ENCODE data around the gene RALGAPA2. TPM values are rescaled to one million over a fixed set of nuclear protein-coding genes. Genes with fewer than 3 reads are reported as not detected.

The RALGAPA2 gene
- total RNA-seq, 1 donor from 2014 or later: 15.7 TPM

DNA sequence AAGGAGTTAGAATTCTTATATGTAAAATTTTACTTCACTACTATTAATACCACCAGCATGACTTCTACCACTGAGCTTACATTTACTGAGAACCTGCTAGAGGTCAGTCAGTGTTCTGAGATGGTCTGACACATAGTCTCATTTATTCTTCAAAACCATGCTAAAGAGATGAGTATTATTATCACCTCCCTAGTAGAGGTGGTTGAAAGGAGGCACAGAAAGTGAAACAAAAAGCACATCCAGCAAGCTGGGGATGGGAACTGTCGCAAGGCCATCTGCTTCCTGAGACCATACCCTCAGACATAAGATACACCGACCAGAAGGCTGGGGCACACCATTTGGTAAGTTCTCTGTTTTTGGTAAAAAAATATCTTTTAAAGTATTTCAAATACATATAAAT is 206.9 kb downstream of the RALGAPA2 start:
- Histone ChIP-seq H3K9me3 (ENCODE audit: control insufficient read depth in 3 of 3, low read length in 3 of 3) (no peaks in the 10 kb centered on the region), H3K4me1 (ENCODE audit: control insufficient read depth in 3 of 3, insufficient read depth in 3 of 3, low read length in 3 of 3) (no peaks in the 10 kb centered on the region), H3K27ac (ENCODE audit: low read depth, low read length) (no peak overlapping the region), H3K27me3 (ENCODE audit: control insufficient read depth in 3 of 3, insufficient read depth in 3 of 3, low read length in 3 of 3) (no peaks in the 10 kb centered on the region), H3K4me3 (ENCODE audit: low read length in 3 of 3) (no peak overlapping the region), H3K9ac (ENCODE audit: low read depth in 1 of 3, low read length in 3 of 3) (no peak overlapping the region), H3K36me3 (ENCODE audit: control insufficient read depth in 3 of 3, insufficient read depth in 3 of 3, low read length in 3 of 3) (peaks cover 21 to 69% (median 65%) of the 10 kb centered on the region in 3 donors)

DNA sequence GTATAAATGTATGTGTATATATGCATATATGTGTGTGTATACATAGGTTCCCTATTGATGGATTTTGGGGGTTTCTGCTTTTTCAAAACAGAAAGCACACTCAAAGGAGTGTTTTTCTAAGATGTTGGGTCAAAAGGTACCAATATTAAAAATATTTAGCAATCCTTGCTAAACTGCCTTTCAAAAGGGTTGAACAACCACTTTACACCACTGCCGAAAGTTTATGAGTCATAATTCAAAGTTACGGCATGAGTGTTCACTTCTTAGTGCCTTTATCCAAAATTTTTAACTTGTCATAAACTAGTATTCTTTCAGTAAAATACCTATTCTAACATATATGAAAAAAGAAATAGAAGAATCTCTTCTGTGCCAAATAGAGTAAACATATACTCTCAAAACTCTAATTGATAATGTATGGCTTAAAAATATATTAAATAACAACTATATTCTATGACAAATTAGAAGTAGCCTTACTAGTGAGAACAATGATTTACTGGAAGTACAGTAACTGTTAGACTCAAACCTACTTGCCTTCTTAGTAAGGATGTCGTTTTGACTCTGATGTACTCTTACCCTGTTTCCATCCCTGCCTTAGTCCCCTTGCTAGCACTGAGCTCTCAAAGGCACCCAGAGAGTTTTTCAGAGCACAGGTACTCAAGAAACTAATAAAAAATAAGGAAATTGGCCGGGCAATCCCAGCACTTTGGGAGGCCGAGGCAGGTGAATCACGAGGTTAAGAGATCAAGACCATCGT is 208.5 kb downstream of the RALGAPA2 start:
- H3K27me3 ChIP-seq (ENCODE audit: control insufficient read depth in 3 of 3, insufficient read depth in 3 of 3, low read length in 3 of 3): no peaks in the 10 kb centered on the region
- H3K4me1 ChIP-seq (ENCODE audit: control insufficient read depth in 3 of 3, insufficient read depth in 3 of 3, low read length in 3 of 3): no peaks in the 10 kb centered on the region
- peaks cover 26 to 67% (median 64%) of the 10 kb centered on the region in 3 donors for H3K36me3 ChIP-seq (ENCODE audit: control insufficient read depth in 3 of 3, insufficient read depth in 3 of 3, low read length in 3 of 3)
- no peak overlapping the region for H3K9ac ChIP-seq (ENCODE audit: low read depth in 1 of 3, low read length in 3 of 3)
- H3K9me3 ChIP-seq (ENCODE audit: control insufficient read depth in 3 of 3, low read length in 3 of 3): no peaks in the 10 kb centered on the region
- H3K27ac ChIP-seq (ENCODE audit: low read depth, low read length): no peak overlapping the region
- H3K4me3 ChIP-seq (ENCODE audit: low read length in 3 of 3): no peak overlapping the region

DNA sequence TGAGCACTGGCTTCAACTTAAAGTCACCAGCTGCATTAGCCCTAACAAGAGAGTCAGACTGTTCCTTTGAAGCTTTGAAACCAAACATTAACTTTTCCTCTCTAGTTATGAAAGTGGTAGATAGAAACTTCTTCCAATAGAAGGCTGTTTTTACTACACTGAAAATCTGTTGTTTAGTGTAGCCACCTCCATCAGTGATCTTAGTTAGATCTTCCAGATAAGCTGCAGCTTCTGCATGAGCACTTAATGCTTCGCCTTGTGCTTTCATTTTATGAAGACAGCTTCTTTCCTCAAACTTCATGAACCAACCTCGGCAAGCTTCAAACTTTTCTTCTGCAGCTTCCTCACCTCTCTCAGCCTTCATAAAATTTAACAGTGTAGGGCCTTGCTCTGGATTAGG is 211.3 kb downstream of the RALGAPA2 start:
- Histone ChIP-seq H3K27ac (ENCODE audit: low read depth, low read length) (no peak overlapping the region), H3K36me3 (ENCODE audit: control insufficient read depth in 3 of 3, insufficient read depth in 3 of 3, low read length in 3 of 3) (peaks cover 30 to 77% (median 69%) of the 10 kb centered on the region in 3 donors), H3K9me3 (ENCODE audit: control insufficient read depth in 3 of 3, low read length in 3 of 3) (no peaks in the 10 kb centered on the region), H3K4me3 (ENCODE audit: low read length in 3 of 3) (no peak overlapping the region), H3K27me3 (ENCODE audit: control insufficient read depth in 3 of 3, insufficient read depth in 3 of 3, low read length in 3 of 3) (no peaks in the 10 kb centered on the region), H3K9ac (ENCODE audit: low read depth in 1 of 3, low read length in 3 of 3) (no peak overlapping the region), H3K4me1 (ENCODE audit: control insufficient read depth in 3 of 3, insufficient read depth in 3 of 3, low read length in 3 of 3) (no peaks in the 10 kb centered on the region)

DNA sequence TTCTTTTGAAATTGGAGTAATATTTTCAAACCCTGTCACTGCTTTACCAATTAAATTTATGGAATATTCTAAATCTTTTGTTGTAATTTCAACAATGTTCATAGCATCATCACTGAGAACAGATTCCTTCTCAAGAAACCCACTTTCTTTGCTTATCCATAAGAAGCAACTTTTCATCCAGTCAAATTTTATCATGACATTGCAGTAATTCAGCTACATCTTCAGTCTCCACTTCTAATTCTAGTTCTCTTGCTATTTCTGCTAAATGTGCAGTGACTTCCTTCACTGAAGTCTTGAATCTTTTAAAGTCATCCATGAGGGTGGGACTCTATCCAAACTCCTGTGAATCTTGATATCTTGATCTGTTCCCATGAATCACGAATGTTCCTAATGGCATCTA is 212.1 kb downstream of the RALGAPA2 start:
- Histone ChIP-seq H3K4me1 (ENCODE audit: control insufficient read depth in 3 of 3, insufficient read depth in 3 of 3, low read length in 3 of 3) (no peaks in the 10 kb centered on the region), H3K9ac (ENCODE audit: low read depth in 1 of 3, low read length in 3 of 3) (no peak overlapping the region), H3K9me3 (ENCODE audit: control insufficient read depth in 3 of 3, low read length in 3 of 3) (no peaks in the 10 kb centered on the region), H3K27ac (ENCODE audit: low read depth, low read length) (no peak overlapping the region), H3K36me3 (ENCODE audit: control insufficient read depth in 3 of 3, insufficient read depth in 3 of 3, low read length in 3 of 3) (peaks cover 34 to 75% (median 74%) of the 10 kb centered on the region in 3 donors), H3K27me3 (ENCODE audit: control insufficient read depth in 3 of 3, insufficient read depth in 3 of 3, low read length in 3 of 3) (no peaks in the 10 kb centered on the region), H3K4me3 (ENCODE audit: low read length in 3 of 3) (no peak overlapping the region)

DNA sequence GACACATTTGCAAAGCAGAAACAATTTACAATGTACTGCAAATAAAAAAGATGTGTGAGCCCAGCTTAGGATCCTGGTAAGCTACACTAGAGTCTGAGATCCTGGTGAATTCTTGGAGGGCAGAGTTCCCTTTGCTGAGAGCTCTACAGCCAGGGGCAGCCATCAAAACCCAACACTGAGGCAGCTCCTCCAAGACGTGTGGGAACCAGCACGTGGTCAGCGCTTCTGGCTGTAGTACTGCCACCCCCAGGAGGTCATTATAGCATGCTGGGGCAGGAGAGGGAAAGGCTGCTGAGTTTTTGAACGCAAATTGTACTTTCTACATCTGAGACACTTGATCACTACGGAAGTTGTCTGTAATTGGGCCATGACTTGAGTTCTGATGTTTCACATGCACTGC is 213.0 kb downstream of the RALGAPA2 start:
- H3K36me3 ChIP-seq (ENCODE audit: control insufficient read depth in 3 of 3, insufficient read depth in 3 of 3, low read length in 3 of 3): peaks cover 35 to 78% (median 76%) of the 10 kb centered on the region in 3 donors
- no peaks in the 10 kb centered on the region for H3K27me3 ChIP-seq (ENCODE audit: control insufficient read depth in 3 of 3, insufficient read depth in 3 of 3, low read length in 3 of 3)
- H3K27ac ChIP-seq (ENCODE audit: low read depth, low read length): no peak overlapping the region
- no peaks in the 10 kb centered on the region for H3K9me3 ChIP-seq (ENCODE audit: control insufficient read depth in 3 of 3, low read length in 3 of 3)
- H3K4me3 ChIP-seq (ENCODE audit: low read length in 3 of 3): no peak overlapping the region
- H3K4me1 ChIP-seq (ENCODE audit: control insufficient read depth in 3 of 3, insufficient read depth in 3 of 3, low read length in 3 of 3): no peaks in the 10 kb centered on the region
- no peak overlapping the region for H3K9ac ChIP-seq (ENCODE audit: low read depth in 1 of 3, low read length in 3 of 3)

DNA sequence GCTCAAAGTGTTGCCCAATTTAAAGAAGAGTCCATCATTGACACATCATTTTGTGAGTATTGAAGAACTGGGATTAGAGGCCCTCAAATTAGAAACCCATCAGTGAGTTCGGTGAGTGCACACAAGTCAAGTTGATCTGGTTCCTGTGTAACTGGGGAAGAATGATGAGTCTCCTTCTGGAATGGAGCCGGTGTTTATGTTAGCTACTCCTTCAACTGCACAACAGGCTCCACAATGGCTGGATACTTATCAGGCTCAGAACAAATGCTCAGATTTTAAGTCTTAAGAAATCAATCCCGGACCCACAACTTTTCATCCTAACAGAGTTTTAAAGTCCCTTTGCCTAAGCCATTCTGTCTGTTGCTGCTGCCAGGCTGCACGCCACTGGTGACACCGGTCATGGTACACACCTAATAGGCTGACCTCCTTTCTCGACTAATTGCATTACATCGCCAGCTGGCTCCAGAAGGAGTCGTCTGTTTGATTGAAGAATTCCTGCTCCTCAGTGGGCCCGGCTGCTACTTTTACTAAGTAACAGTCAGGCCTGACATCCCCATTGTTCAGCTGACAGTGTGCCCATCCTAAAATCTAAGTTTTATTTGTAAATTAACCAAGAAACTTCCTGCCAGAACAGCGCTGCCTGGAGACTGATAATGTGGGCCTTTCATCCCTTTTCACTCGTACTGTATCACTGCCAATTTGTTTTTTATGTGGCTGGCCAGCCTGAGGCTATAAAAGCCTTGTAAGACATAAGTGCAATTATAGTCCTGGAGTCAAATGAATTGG is 214.2 kb downstream of the RALGAPA2 start:
- Histone ChIP-seq H3K36me3 (ENCODE audit: control insufficient read depth in 3 of 3, insufficient read depth in 3 of 3, low read length in 3 of 3) (peaks cover 37 to 85% (median 76%) of the 10 kb centered on the region in 3 donors), H3K4me3 (ENCODE audit: low read length in 3 of 3) (no peak overlapping the region), H3K9ac (ENCODE audit: low read depth in 1 of 3, low read length in 3 of 3) (no peak overlapping the region), H3K4me1 (ENCODE audit: control insufficient read depth in 3 of 3, insufficient read depth in 3 of 3, low read length in 3 of 3) (no peaks in the 10 kb centered on the region), H3K9me3 (ENCODE audit: control insufficient read depth in 3 of 3, low read length in 3 of 3) (no peaks in the 10 kb centered on the region), H3K27ac (ENCODE audit: low read depth, low read length) (no peak overlapping the region), H3K27me3 (ENCODE audit: control insufficient read depth in 3 of 3, insufficient read depth in 3 of 3, low read length in 3 of 3) (no peaks in the 10 kb centered on the region)

DNA sequence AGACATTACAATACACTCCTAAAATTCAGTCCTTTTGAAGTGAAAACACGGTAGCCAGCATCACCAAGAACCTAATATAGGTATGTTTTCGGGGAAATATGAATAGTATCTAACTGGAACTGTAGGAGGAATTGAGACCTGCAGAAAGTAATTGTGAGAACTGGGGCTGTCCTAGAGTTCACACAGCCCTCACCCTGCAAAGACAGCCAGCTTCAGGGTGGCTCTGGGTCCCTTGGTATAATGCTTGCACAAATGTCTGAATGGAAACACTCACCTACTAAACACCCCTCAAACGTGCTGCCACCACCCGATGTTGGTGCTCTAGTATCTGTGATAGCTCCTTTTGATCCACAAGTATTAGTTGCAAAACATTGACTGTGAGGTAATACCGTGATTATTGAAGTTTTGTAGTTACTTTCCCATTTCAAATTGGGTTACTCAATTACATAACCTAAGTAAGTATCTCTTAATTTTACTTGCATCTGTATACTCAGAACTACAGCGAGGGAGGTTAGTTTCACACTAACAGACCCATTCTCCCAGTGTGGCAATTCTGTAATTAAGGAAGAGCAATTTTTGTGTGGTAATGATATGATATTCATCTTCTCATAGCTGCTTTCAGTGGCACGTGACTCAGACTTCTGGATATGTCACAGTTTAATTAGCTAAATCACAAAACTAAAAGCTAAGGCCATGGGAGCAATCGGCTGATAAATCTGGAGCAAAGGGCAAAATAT is 215.0 kb downstream of the RALGAPA2 start:
- H3K27ac ChIP-seq (ENCODE audit: low read depth, low read length): no peak overlapping the region
- no peaks in the 10 kb centered on the region for H3K4me1 ChIP-seq (ENCODE audit: control insufficient read depth in 3 of 3, insufficient read depth in 3 of 3, low read length in 3 of 3)
- H3K9me3 ChIP-seq (ENCODE audit: control insufficient read depth in 3 of 3, low read length in 3 of 3): no peaks in the 10 kb centered on the region
- H3K4me3 ChIP-seq (ENCODE audit: low read length in 3 of 3): no peak overlapping the region
- H3K27me3 ChIP-seq (ENCODE audit: control insufficient read depth in 3 of 3, insufficient read depth in 3 of 3, low read length in 3 of 3): no peaks in the 10 kb centered on the region
- H3K36me3 ChIP-seq (ENCODE audit: control insufficient read depth in 3 of 3, insufficient read depth in 3 of 3, low read length in 3 of 3): peaks cover 29 to 79% (median 71%) of the 10 kb centered on the region in 3 donors
- no peak overlapping the region for H3K9ac ChIP-seq (ENCODE audit: low read depth in 1 of 3, low read length in 3 of 3)

DNA sequence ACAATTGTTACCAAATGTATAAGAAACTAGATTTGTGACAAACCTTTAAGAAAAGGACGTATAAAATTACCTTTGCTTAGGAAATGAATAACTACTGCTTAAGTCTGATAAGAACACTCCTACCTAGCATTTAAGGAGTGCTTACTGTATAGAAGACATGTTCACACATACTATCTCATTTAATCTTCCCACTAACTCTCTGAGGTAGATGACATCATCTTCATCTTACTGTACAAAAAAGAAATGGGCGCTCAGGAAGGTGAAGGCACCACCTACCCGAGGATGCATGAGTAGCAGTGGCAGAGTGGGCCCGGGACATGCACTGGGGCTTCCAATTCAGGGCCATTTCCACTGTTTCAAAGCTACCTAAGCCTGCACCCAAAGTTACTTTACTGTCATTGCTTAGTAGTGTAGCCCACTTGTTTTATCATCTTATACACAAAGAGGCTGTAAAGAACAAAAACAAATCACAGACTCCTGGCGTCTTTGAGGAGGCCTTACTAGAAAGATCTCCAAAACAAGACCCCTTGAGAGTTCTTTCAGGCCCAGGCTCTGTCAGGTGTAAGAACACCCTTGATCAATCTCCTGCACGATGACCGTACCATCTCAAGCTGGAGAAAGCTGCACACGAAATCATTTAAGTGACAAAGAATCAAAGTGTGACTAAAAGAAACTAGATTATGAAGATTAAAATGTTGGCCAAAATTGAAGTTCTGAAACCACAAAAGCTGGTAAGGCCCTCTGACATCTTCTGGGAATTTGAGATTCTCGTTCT is 216.5 kb downstream of the RALGAPA2 start:
- H3K27me3 ChIP-seq (ENCODE audit: control insufficient read depth in 3 of 3, insufficient read depth in 3 of 3, low read length in 3 of 3): no peaks in the 10 kb centered on the region
- H3K36me3 ChIP-seq (ENCODE audit: control insufficient read depth in 3 of 3, insufficient read depth in 3 of 3, low read length in 3 of 3): peaks cover 22 to 69% (median 65%) of the 10 kb centered on the region in 3 donors
- H3K4me1 ChIP-seq (ENCODE audit: control insufficient read depth in 3 of 3, insufficient read depth in 3 of 3, low read length in 3 of 3): no peaks in the 10 kb centered on the region
- H3K9ac ChIP-seq (ENCODE audit: low read depth in 1 of 3, low read length in 3 of 3): no peak overlapping the region
- no peak overlapping the region for H3K27ac ChIP-seq (ENCODE audit: low read depth, low read length)
- H3K4me3 ChIP-seq (ENCODE audit: low read length in 3 of 3): no peak overlapping the region
- H3K9me3 ChIP-seq (ENCODE audit: control insufficient read depth in 3 of 3, low read length in 3 of 3): no peaks in the 10 kb centered on the region

DNA sequence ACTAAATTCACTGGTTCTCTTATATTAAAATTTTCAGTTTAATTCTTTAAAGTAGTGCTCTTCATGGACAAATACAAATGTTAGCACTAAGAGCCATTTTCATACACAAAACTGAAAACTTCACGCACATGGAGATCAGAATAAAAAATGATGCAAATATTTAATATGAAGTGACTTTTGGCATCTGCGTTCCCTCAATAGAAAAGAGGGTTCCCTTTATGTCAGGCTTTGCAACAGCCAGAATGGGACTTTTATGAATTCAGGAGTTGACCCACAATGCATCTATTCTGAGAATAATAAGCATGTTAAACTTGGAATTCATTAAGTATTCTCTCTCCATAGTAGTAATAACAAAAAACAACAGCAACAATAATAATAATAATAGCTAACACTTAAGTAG is 218.7 kb downstream of the RALGAPA2 start:
- Histone ChIP-seq H3K27ac (ENCODE audit: low read depth, low read length) (no peak overlapping the region), H3K9ac (ENCODE audit: low read depth in 1 of 3, low read length in 3 of 3) (no peak overlapping the region), H3K27me3 (ENCODE audit: control insufficient read depth in 3 of 3, insufficient read depth in 3 of 3, low read length in 3 of 3) (no peaks in the 10 kb centered on the region), H3K4me1 (ENCODE audit: control insufficient read depth in 3 of 3, insufficient read depth in 3 of 3, low read length in 3 of 3) (no peaks in the 10 kb centered on the region), H3K9me3 (ENCODE audit: control insufficient read depth in 3 of 3, low read length in 3 of 3) (no peaks in the 10 kb centered on the region), H3K4me3 (ENCODE audit: low read length in 3 of 3) (no peak overlapping the region), H3K36me3 (ENCODE audit: control insufficient read depth in 3 of 3, insufficient read depth in 3 of 3, low read length in 3 of 3) (peaks cover 20 to 64% (median 59%) of the 10 kb centered on the region in 3 donors)

All from skeletal muscle tissue (tissue), 4 donors.